ENCODE measurements around the gene RAPGEF4. TPM values are rescaled to one million over a fixed set of nuclear protein-coding genes. Genes with fewer than 3 reads are reported as not detected.

Gene RAPGEF4
- 1 to 10 TPM; 3.7 to 8.9 (median 5.2) TPM for total RNA-seq

- peak within 1 kb of the TSS; percentile 47 to 62 (median 52) for H3K4me3 ChIP-seq
- no peak for DNase-seq (ENCODE audit: extremely low spot score)
- H3K27me3 ChIP-seq: peaks cover 6 to 30% (median 25%) of the 10 kb centered on the region in 4 donors
- peaks cover 0 to 18% (median 15%) of the 10 kb centered on the region in 4 donors for H3K4me1 ChIP-seq
- no peak within 1 kb of the TSS for H3K27ac ChIP-seq (replicated peaks in 1 of 4)
- WGBS: 0% methylated on average over 9 of the region's 95 CpGs
- H3K36me3 ChIP-seq: no peaks in the 10 kb centered on the region
- intact Hi-C loops (cut with DNase I): no loop called here
- no peaks in the 10 kb centered on the region for H3K9me3 ChIP-seq
- TF ChIP-seq, protein P1, sequence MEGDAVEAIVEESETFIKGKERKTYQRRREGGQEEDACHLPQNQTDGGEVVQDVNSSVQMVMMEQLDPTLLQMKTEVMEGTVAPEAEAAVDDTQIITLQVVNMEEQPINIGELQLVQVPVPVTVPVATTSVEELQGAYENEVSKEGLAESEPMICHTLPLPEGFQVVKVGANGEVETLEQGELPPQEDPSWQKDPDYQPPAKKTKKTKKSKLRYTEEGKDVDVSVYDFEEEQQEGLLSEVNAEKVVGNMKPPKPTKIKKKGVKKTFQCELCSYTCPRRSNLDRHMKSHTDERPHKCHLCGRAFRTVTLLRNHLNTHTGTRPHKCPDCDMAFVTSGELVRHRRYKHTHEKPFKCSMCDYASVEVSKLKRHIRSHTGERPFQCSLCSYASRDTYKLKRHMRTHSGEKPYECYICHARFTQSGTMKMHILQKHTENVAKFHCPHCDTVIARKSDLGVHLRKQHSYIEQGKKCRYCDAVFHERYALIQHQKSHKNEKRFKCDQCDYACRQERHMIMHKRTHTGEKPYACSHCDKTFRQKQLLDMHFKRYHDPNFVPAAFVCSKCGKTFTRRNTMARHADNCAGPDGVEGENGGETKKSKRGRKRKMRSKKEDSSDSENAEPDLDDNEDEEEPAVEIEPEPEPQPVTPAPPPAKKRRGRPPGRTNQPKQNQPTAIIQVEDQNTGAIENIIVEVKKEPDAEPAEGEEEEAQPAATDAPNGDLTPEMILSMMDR (IDR thresholded peaks at IDR 0.05): no peak
- TF ChIP-seq POLR2AphosphoS5 (IDR thresholded peaks at IDR 0.05) (no peak), POLR2A (IDR thresholded peaks at IDR 0.05; ENCODE audit: low read depth) (no peak), EP300 (IDR thresholded peaks at IDR 0.05) (no peak)
These were observed at the start of gene RAPGEF4 for GRCh38 chr2:172735582-172736423. Gene RAPGEF4 (plus strand): TSS chr2:172735845. CDS start chr2:172735984, 139 bp downstream.

- 4% methylated on average over 3 of the region's 3 CpGs for WGBS
- DNase-seq (ENCODE audit: extremely low spot score): no peak
These were observed 42.6 kb upstream of the RAPGEF4 start for GRCh38 chr2:172693037-172693436.

GRCh38 chr2:172693529-172694455, 41.9 kb upstream of the RAPGEF4 start:
- Histone ChIP-seq H3K4me1 (peaks cover 0 to 10% (median 7%) of the 10 kb centered on the region in 4 donors), H3K27me3 (no peaks in the 10 kb centered on the region), H3K9me3 (no peaks in the 10 kb centered on the region), H3K4me3 (no peak overlapping the region), H3K36me3 (no peaks in the 10 kb centered on the region), H3K27ac (replicated peaks in 1 of 4) (no peak overlapping the region)
- DNase-seq (ENCODE audit: extremely low spot score): no peak
- whole genome bisulfite sequencing: 71% methylated on average over 8 of the region's 8 CpGs
- intact Hi-C loops (cut with DNase I): no loop called here
- TF ChIP-seq POLR2AphosphoS5 (IDR thresholded peaks at IDR 0.05) (no peak), EP300 (IDR thresholded peaks at IDR 0.05) (no peak), POLR2A (IDR thresholded peaks at IDR 0.05; ENCODE audit: low read depth) (no peak)
- TF ChIP-seq, protein P1 (IDR thresholded peaks at IDR 0.05): no peak

More at GRCh38 chr2:172693037-172693436, 42.6 kb upstream of the RAPGEF4 start:
- Histone ChIP-seq H3K4me1 (peaks cover 0 to 10% (median 7%) of the 10 kb centered on the region in 4 donors), H3K27ac (replicated peaks in 1 of 4) (no peak overlapping the region), H3K27me3 (no peaks in the 10 kb centered on the region), H3K4me3 (no peak overlapping the region), H3K36me3 (no peaks in the 10 kb centered on the region), H3K9me3 (no peaks in the 10 kb centered on the region)
- no peak for TF ChIP-seq POLR2A (IDR thresholded peaks at IDR 0.05; ENCODE audit: low read depth)
- peak; percentile 8 to 26 for TF ChIP-seq POLR2AphosphoS5 (IDR thresholded peaks at IDR 0.05)
- intact Hi-C loops (cut with DNase I): no loop called here

GRCh38 chr2:172697296-172697695, 38.3 kb upstream of the RAPGEF4 start:
- no peak for TF ChIP-seq POLR2AphosphoS5 (IDR thresholded peaks at IDR 0.05)
- TF ChIP-seq POLR2A (IDR thresholded peaks at IDR 0.05; ENCODE audit: low read depth): no peak
- TF ChIP-seq, protein P1 (IDR thresholded peaks at IDR 0.05): no peak
- TF ChIP-seq EP300 (IDR thresholded peaks at IDR 0.05): no peak
- Histone ChIP-seq H3K36me3 (no peaks in the 10 kb centered on the region), H3K4me1 (peaks cover 0 to 10% (median 7%) of the 10 kb centered on the region in 4 donors), H3K4me3 (no peak overlapping the region), H3K27ac (replicated peaks in 1 of 4) (no peak overlapping the region), H3K27me3 (no peaks in the 10 kb centered on the region), H3K9me3 (no peaks in the 10 kb centered on the region)
- DNase-seq (ENCODE audit: extremely low spot score): no peak
- WGBS: 77% methylated on average over 3 of the region's 3 CpGs
- intact Hi-C loops (cut with DNase I): no loop called here

Data from esophagus muscularis mucosa (tissue), 4 donors.